ENCODE measurements around the gene MBD3L4. TPM values are rescaled to one million over a fixed set of nuclear protein-coding genes. Genes with fewer than 3 reads are reported as not detected.
"Not testable (repeated sequence)": the region's sequence is repeated elsewhere in the genome, so short reads cannot be mapped to it uniquely, and the experiment has no call there.

MBD3L4 gene
- polyA plus RNA-seq, 1 donor (not counting 4 experiments of a cell fraction or from before 2014, with no cell fraction given): not detected

DNA sequence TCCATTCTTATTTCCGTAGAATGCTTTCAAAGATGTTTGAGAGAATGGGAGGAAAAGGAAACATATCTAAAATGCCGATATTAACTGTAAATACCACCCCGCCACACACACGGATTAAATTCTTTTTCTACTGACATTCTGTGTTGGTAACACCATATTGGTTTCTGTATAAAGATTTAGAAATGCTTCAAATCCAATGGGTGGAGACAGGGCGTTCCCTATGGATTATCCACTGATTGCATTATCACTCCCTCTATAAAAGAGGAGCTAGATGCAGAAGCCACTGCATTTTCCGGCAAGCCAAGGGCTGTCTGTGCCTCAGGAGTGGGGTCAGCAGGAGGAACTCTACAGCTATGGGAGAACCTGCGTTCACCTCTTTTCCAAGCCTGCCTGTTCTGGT lies 9.0 kb upstream of the MBD3L4 start, which contains the start of gene MBD3L2:
MBD3L2 (plus strand) TSS at position 301 of the 400 bp plus-strand sequence; CDS start at position 354, 53 bp downstream.
- H4K20me1 ChIP-seq (ENCODE audit: control insufficient read depth, extremely low read depth, insufficient read depth, low read length); dilution Hi-C loops (cut with MboI; ENCODE audit: extremely low pct_ligation_motif_present, low sequenced_read_pairs); H3K9me3 ChIP-seq (ENCODE audit: control insufficient read depth, low read depth, low read length); H3K4me2 ChIP-seq (ENCODE audit: control insufficient read depth, extremely low read depth, insufficient read depth, low read depth, low read length); H3K79me2 ChIP-seq (ENCODE audit: control insufficient read depth, insufficient read depth, low read length); FAIRE-seq; H3K4me1 ChIP-seq (ENCODE audit: control insufficient read depth, extremely low read depth, insufficient read depth, low read length); H3K36me3 ChIP-seq (ENCODE audit: control insufficient read depth in 2 of 2, extremely low read depth in 1 of 2, insufficient read depth in 2 of 2, low read length in 2 of 2); H2AFZ ChIP-seq (ENCODE audit: control insufficient read depth, low read length); H3K4me3 ChIP-seq (ENCODE audit: control insufficient read depth in 2 of 3, extremely low read depth in 1 of 3, insufficient read depth in 2 of 3, low read depth in 1 of 3, low read length in 3 of 3); H3K9ac ChIP-seq (ENCODE audit: control insufficient read depth, extremely low read depth, insufficient read depth, low read length); H3K27me3 ChIP-seq (ENCODE audit: control insufficient read depth, extremely low read depth, insufficient read depth, low read length); DNase-seq (ENCODE audit: low read depth, low spot score); H3K27ac ChIP-seq (ENCODE audit: control insufficient read depth, insufficient read depth, low read length); H3K9me1 ChIP-seq (ENCODE audit: control insufficient read depth, extremely low read depth, insufficient read depth, low read length): not testable (repeated sequence)

- H3K79me2 ChIP-seq (ENCODE audit: control insufficient read depth, insufficient read depth, low read length); DNase-seq (ENCODE audit: low read depth, low spot score); H2AFZ ChIP-seq (ENCODE audit: control insufficient read depth, low read length); H4K20me1 ChIP-seq (ENCODE audit: control insufficient read depth, extremely low read depth, insufficient read depth, low read length); FAIRE-seq; H3K4me1 ChIP-seq (ENCODE audit: control insufficient read depth, extremely low read depth, insufficient read depth, low read length); H3K27me3 ChIP-seq (ENCODE audit: control insufficient read depth, extremely low read depth, insufficient read depth, low read length); H3K9me1 ChIP-seq (ENCODE audit: control insufficient read depth, extremely low read depth, insufficient read depth, low read length); H3K27ac ChIP-seq (ENCODE audit: control insufficient read depth, insufficient read depth, low read length); dilution Hi-C loops (cut with MboI; ENCODE audit: extremely low pct_ligation_motif_present, low sequenced_read_pairs); H3K36me3 ChIP-seq (ENCODE audit: control insufficient read depth in 2 of 2, extremely low read depth in 1 of 2, insufficient read depth in 2 of 2, low read length in 2 of 2); H3K4me3 ChIP-seq (ENCODE audit: control insufficient read depth in 2 of 3, extremely low read depth in 1 of 3, insufficient read depth in 2 of 3, low read depth in 1 of 3, low read length in 3 of 3); H3K9ac ChIP-seq (ENCODE audit: control insufficient read depth, extremely low read depth, insufficient read depth, low read length); H3K4me2 ChIP-seq (ENCODE audit: control insufficient read depth, extremely low read depth, insufficient read depth, low read depth, low read length); H3K9me3 ChIP-seq (ENCODE audit: control insufficient read depth, low read depth, low read length): not testable (repeated sequence)
Observed at GRCh38 chr19:7041563-7041962, 1.6 kb upstream of the MBD3L4 start.

DNA sequence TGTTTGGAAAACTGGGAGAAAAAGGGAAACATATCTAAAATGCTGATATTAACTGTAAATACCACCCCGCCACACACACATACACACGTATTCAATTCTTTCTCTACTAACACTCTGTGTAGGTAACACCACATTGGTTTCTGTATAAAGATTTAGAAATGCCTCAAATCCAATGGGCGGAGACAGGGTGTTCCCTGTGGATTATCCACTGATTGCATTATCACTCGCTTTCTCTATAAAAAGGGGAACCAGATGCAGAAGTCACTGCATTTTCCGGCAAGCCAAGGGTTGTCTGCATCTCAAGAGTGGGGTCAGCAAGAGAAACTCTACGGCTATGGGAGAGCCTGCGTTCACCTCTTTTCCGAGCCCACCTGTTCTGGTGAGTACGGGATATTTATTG lies 9.7 kb downstream of the MBD3L4 start, which contains the start of gene MBD3L5:
MBD3L5 (plus strand) TSS at position 301 of the 400 bp plus-strand sequence; CDS start at position 335, 34 bp downstream.
- H3K9ac ChIP-seq (ENCODE audit: control insufficient read depth, extremely low read depth, insufficient read depth, low read length); H3K4me1 ChIP-seq (ENCODE audit: control insufficient read depth, extremely low read depth, insufficient read depth, low read length); H4K20me1 ChIP-seq (ENCODE audit: control insufficient read depth, extremely low read depth, insufficient read depth, low read length); H3K79me2 ChIP-seq (ENCODE audit: control insufficient read depth, insufficient read depth, low read length); H3K36me3 ChIP-seq (ENCODE audit: control insufficient read depth in 2 of 2, extremely low read depth in 1 of 2, insufficient read depth in 2 of 2, low read length in 2 of 2); H3K27me3 ChIP-seq (ENCODE audit: control insufficient read depth, extremely low read depth, insufficient read depth, low read length); H3K4me3 ChIP-seq (ENCODE audit: control insufficient read depth in 2 of 3, extremely low read depth in 1 of 3, insufficient read depth in 2 of 3, low read depth in 1 of 3, low read length in 3 of 3); H3K9me1 ChIP-seq (ENCODE audit: control insufficient read depth, extremely low read depth, insufficient read depth, low read length); DNase-seq (ENCODE audit: low read depth, low spot score); dilution Hi-C loops (cut with MboI; ENCODE audit: extremely low pct_ligation_motif_present, low sequenced_read_pairs); H3K27ac ChIP-seq (ENCODE audit: control insufficient read depth, insufficient read depth, low read length); H2AFZ ChIP-seq (ENCODE audit: control insufficient read depth, low read length); H3K9me3 ChIP-seq (ENCODE audit: control insufficient read depth, low read depth, low read length); H3K4me2 ChIP-seq (ENCODE audit: control insufficient read depth, extremely low read depth, insufficient read depth, low read depth, low read length); FAIRE-seq: not testable (repeated sequence)

DNA sequence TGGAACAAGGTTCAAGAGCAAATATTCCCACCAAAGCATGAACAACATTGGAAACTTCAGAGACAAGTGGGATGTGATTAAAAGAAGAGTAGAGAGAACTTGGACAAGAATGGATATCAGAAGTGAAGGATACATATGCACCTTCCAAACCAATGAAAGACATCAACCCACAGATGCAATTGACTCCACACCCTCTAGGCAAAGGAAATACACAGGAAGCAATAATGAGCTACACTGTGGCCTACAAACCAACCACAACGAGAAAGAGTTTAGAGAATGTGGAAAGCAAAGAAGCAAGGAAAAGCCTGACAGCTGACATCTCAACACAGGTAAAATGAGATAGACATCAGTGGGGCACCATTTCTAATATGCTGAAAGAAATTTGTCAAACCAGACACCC lies 11.2 kb downstream of the MBD3L4 start:
- DNase-seq (ENCODE audit: low read depth, low spot score); H3K4me2 ChIP-seq (ENCODE audit: control insufficient read depth, extremely low read depth, insufficient read depth, low read depth, low read length); H3K27me3 ChIP-seq (ENCODE audit: control insufficient read depth, extremely low read depth, insufficient read depth, low read length); H3K79me2 ChIP-seq (ENCODE audit: control insufficient read depth, insufficient read depth, low read length); H3K9me1 ChIP-seq (ENCODE audit: control insufficient read depth, extremely low read depth, insufficient read depth, low read length); H3K4me1 ChIP-seq (ENCODE audit: control insufficient read depth, extremely low read depth, insufficient read depth, low read length); dilution Hi-C loops (cut with MboI; ENCODE audit: extremely low pct_ligation_motif_present, low sequenced_read_pairs); FAIRE-seq; H3K4me3 ChIP-seq (ENCODE audit: control insufficient read depth in 2 of 3, extremely low read depth in 1 of 3, insufficient read depth in 2 of 3, low read depth in 1 of 3, low read length in 3 of 3); H4K20me1 ChIP-seq (ENCODE audit: control insufficient read depth, extremely low read depth, insufficient read depth, low read length); H3K27ac ChIP-seq (ENCODE audit: control insufficient read depth, insufficient read depth, low read length); H3K9me3 ChIP-seq (ENCODE audit: control insufficient read depth, low read depth, low read length); H2AFZ ChIP-seq (ENCODE audit: control insufficient read depth, low read length); H3K36me3 ChIP-seq (ENCODE audit: control insufficient read depth in 2 of 2, extremely low read depth in 1 of 2, insufficient read depth in 2 of 2, low read length in 2 of 2); H3K9ac ChIP-seq (ENCODE audit: control insufficient read depth, extremely low read depth, insufficient read depth, low read length): not testable (repeated sequence)

GRCh38 chr19:7021331-7021730 lies 18.6 kb downstream of the MBD3L4 start, which contains the start of gene MBD3L2B:
TSS of gene MBD3L2B (minus strand) at chr19:7021431. CDS start at chr19:7021397, 34 bp downstream.
- not testable (repeated sequence) for H3K9me3 ChIP-seq (ENCODE audit: control insufficient read depth, low read depth, low read length)

More at GRCh38 chr19:7021331-7021730, 18.6 kb downstream of the MBD3L4 start, which contains the start of gene MBD3L2B:
- H4K20me1 ChIP-seq (ENCODE audit: control insufficient read depth, extremely low read depth, insufficient read depth, low read length); H3K9ac ChIP-seq (ENCODE audit: control insufficient read depth, extremely low read depth, insufficient read depth, low read length); H3K27ac ChIP-seq (ENCODE audit: control insufficient read depth, insufficient read depth, low read length); H3K9me1 ChIP-seq (ENCODE audit: control insufficient read depth, extremely low read depth, insufficient read depth, low read length); dilution Hi-C loops (cut with MboI; ENCODE audit: extremely low pct_ligation_motif_present, low sequenced_read_pairs); FAIRE-seq; H3K4me1 ChIP-seq (ENCODE audit: control insufficient read depth, extremely low read depth, insufficient read depth, low read length); DNase-seq (ENCODE audit: low read depth, low spot score); H3K79me2 ChIP-seq (ENCODE audit: control insufficient read depth, insufficient read depth, low read length); H3K27me3 ChIP-seq (ENCODE audit: control insufficient read depth, extremely low read depth, insufficient read depth, low read length); H3K4me2 ChIP-seq (ENCODE audit: control insufficient read depth, extremely low read depth, insufficient read depth, low read depth, low read length); H3K4me3 ChIP-seq (ENCODE audit: control insufficient read depth in 2 of 3, extremely low read depth in 1 of 3, insufficient read depth in 2 of 3, low read depth in 1 of 3, low read length in 3 of 3); H2AFZ ChIP-seq (ENCODE audit: control insufficient read depth, low read length); H3K36me3 ChIP-seq (ENCODE audit: control insufficient read depth in 2 of 2, extremely low read depth in 1 of 2, insufficient read depth in 2 of 2, low read length in 2 of 2): not testable (repeated sequence)

Data from keratinocyte (primary cell).